ENCODE data around the gene ITSN1.

DNA sequence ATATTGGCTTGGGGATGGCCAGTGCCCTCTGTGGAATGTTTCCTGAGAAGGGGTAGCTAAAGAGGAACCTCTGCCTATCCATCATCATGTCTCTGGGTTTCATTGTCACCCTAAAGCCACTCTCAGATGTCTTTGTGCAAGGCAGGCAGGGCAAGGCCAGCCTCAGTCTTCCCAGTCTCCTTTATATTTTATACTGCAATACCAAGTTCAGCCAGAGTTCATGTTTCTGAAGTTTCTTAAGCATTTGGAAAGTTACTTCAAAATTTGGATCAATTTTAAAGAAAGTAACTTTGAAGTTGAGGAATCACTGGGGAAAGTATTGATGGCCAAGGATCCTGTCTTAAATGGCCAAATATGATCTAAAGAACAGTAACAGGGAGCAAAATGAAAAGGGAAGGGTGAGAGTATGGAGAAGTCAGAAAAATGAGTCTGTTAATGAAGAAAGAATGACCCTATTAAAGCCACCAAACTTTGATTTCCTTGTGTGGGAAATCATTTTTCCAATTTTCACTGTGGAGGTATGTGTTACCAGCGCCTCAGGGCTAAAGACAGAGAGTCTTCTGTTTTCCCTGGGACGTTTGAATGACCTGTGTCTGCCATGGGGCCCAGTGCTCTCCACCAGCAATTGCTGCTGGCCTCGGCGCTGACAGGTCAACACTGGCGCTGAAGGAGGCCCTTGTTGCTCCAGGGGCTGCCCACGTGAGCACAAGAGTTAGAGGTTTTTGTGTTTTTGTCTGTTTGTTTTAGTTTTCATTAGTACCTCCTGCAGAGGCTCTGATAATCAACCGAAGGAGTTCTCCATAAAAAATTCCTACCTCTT, 179.4 kb downstream of the ITSN1 start:
- TF ChIP-seq, protein P1, sequence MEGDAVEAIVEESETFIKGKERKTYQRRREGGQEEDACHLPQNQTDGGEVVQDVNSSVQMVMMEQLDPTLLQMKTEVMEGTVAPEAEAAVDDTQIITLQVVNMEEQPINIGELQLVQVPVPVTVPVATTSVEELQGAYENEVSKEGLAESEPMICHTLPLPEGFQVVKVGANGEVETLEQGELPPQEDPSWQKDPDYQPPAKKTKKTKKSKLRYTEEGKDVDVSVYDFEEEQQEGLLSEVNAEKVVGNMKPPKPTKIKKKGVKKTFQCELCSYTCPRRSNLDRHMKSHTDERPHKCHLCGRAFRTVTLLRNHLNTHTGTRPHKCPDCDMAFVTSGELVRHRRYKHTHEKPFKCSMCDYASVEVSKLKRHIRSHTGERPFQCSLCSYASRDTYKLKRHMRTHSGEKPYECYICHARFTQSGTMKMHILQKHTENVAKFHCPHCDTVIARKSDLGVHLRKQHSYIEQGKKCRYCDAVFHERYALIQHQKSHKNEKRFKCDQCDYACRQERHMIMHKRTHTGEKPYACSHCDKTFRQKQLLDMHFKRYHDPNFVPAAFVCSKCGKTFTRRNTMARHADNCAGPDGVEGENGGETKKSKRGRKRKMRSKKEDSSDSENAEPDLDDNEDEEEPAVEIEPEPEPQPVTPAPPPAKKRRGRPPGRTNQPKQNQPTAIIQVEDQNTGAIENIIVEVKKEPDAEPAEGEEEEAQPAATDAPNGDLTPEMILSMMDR (IDR thresholded peaks at IDR 0.05; ENCODE audit: low read depth, low read length, poor library complexity, severe bottlenecking): no peak
- no peak for TF ChIP-seq EZH2phosphoT487 (IDR thresholded peaks at IDR 0.05; ENCODE audit: borderline replicate concordance, low read length)

Measured in DOHH2 (cell line).